ENCODE measurements around the gene PHACTR1.

DNA sequence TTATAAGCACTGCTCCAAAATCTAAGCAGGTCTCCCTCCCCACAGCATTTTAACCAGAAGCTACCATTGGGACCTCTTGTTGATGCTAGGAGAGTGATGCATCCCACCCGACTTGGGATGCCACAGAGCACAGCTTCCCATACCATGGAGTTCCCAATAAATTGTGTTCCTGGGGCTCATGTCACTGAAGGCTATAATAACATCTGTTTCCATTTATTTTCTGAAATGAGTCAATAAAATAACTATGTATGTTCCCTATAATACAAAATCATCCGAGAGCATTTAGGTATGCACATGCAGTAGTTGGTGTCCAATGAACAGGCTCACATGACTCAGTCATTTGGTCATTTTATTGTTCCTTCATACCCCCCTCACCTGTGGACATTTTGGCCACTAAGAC, 407.6 kb downstream of the PHACTR1 start:
- TF ChIP-seq, protein P1, sequence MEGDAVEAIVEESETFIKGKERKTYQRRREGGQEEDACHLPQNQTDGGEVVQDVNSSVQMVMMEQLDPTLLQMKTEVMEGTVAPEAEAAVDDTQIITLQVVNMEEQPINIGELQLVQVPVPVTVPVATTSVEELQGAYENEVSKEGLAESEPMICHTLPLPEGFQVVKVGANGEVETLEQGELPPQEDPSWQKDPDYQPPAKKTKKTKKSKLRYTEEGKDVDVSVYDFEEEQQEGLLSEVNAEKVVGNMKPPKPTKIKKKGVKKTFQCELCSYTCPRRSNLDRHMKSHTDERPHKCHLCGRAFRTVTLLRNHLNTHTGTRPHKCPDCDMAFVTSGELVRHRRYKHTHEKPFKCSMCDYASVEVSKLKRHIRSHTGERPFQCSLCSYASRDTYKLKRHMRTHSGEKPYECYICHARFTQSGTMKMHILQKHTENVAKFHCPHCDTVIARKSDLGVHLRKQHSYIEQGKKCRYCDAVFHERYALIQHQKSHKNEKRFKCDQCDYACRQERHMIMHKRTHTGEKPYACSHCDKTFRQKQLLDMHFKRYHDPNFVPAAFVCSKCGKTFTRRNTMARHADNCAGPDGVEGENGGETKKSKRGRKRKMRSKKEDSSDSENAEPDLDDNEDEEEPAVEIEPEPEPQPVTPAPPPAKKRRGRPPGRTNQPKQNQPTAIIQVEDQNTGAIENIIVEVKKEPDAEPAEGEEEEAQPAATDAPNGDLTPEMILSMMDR (IDR thresholded peaks at IDR 0.05; ENCODE audit: insufficient read depth, low read length), result no peak
- TF ChIP-seq, protein P2, sequence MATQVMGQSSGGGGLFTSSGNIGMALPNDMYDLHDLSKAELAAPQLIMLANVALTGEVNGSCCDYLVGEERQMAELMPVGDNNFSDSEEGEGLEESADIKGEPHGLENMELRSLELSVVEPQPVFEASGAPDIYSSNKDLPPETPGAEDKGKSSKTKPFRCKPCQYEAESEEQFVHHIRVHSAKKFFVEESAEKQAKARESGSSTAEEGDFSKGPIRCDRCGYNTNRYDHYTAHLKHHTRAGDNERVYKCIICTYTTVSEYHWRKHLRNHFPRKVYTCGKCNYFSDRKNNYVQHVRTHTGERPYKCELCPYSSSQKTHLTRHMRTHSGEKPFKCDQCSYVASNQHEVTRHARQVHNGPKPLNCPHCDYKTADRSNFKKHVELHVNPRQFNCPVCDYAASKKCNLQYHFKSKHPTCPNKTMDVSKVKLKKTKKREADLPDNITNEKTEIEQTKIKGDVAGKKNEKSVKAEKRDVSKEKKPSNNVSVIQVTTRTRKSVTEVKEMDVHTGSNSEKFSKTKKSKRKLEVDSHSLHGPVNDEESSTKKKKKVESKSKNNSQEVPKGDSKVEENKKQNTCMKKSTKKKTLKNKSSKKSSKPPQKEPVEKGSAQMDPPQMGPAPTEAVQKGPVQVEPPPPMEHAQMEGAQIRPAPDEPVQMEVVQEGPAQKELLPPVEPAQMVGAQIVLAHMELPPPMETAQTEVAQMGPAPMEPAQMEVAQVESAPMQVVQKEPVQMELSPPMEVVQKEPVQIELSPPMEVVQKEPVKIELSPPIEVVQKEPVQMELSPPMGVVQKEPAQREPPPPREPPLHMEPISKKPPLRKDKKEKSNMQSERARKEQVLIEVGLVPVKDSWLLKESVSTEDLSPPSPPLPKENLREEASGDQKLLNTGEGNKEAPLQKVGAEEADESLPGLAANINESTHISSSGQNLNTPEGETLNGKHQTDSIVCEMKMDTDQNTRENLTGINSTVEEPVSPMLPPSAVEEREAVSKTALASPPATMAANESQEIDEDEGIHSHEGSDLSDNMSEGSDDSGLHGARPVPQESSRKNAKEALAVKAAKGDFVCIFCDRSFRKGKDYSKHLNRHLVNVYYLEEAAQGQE (IDR thresholded peaks at IDR 0.05; ENCODE audit: insufficient replicate concordance, low read depth), result no peak
- no peak for TF ChIP-seq POLR2AphosphoS5 (IDR thresholded peaks at IDR 0.05; ENCODE audit: low read depth)
- no peak for TF ChIP-seq GABPA (IDR thresholded peaks at IDR 0.05; ENCODE audit: low read depth)
- no peak for TF ChIP-seq SPI1 (IDR thresholded peaks at IDR 0.05; ENCODE audit: borderline replicate concordance, low read depth)
